ENCODE data around the gene TSC22D3.

Gene TSC22D3

GRCh38 chrX:107758231-107758766 is 17.3 kb downstream of the TSC22D3 start:
- no peak for DNase-seq

- no peak for DNase-seq
These were observed 19.9 kb downstream of the TSC22D3 start for GRCh38 chrX:107755721-107756120.

- DNase-seq, result no peak
These were observed 22.4 kb downstream of the TSC22D3 start for GRCh38 chrX:107753187-107753586.

- DNase-seq, result no peak
These were observed 22.9 kb downstream of the TSC22D3 start for GRCh38 chrX:107752714-107753113.

- DNase-seq, result no peak
These were observed 23.5 kb downstream of the TSC22D3 start for GRCh38 chrX:107752043-107752442.

DNA sequence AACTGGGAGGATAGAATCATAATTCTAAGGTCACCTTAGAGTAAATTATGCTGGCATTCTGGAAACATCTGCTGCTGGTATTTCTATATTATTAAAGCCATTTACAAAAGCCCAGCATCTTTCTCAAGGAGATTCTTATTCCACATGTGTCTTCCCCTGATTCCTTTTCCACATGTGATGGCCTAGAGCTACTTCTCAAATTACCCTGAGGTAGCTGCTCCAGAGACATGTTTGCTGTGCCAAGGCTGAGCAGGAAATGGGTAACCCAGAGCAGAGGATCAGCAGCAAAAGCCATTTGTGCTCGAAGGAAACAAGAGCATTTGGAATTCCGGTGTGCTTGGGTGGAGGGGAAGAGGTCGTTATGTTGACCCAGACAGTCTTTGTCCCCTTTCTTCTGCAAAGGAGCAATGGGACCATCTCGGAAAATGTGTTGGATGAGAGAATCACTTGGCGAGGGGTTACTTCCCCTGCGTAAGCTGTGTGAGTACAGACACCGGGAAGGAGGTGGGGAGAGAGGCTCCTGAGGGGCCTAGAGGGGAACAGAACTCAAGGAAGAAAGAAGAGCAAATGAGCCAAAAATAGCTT is 24.6 kb downstream of the TSC22D3 start:
- DNase-seq, result no peak

DNA sequence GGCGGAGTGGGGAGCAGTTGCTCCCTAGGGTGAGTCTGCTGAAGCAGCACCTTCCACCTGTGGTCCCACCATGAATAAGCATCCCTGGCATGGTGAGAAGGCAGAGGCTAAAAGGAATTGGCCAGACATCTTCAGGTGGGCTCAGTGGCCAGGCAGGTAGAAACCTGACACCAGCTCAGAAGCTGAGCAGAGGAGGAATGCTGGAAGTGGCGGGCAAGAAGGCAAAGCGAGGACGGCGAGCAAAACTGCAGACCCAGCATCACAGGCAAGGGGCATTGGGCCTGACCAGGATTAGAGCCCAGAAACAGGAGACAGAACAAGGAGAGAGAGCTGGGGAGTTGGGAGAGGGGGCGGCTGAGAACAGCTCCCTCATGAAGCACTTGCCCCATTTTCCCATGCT is 25.3 kb downstream of the TSC22D3 start:
- no peak for DNase-seq

GRCh38 chrX:107748506-107748905 is 27.1 kb downstream of the TSC22D3 start:
- DNase-seq, result no peak

DNA sequence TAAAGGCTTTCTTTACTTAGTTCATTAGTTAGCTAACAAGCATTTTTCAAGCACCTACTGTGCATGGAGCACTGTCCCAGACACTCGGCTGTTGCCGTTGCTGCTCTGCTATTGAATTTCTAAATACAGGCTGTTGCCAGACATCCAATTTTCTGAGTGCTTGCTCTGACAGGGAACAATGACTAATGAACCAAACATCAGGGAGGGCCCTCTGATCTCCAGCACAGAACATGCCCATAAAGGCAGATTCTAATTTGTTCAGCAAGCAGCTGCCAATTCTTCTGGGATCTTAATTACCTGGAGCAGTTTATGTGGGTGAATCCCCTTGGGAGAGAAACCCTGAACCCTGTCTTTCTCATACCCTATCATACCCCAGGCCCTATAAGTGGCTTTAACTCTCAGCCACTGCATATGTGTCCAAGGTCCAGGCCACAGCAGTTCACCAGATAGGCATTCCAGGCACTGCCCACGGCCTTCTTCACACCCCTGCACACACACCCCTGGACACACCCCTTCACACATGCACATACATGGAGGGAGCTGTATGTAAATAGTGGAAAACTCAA is 27.9 kb downstream of the TSC22D3 start:
- DNase-seq, result no peak

DNA sequence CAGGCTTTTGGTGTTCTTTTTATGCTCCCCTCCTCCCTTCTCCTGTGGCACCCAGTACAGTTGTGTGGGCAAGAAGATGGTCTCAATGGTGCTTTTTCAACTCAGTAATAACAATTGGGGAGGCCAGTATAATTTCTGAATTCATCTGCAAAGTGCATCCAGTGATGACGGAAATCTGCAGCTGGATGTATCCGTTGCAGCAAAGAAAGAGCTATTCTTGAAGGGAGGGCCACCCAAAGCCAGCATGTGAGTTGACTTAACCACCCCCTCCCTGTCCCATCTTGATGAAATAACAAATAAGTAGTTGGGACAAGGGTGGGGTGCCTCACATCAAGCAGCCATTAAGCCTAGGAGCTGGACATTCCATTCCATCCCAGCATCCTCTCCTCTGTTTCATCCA is 30.7 kb downstream of the TSC22D3 start:
- no peak for DNase-seq

GRCh38 chrX:107743995-107744394 is 31.6 kb downstream of the TSC22D3 start:
- no peak for DNase-seq

DNA sequence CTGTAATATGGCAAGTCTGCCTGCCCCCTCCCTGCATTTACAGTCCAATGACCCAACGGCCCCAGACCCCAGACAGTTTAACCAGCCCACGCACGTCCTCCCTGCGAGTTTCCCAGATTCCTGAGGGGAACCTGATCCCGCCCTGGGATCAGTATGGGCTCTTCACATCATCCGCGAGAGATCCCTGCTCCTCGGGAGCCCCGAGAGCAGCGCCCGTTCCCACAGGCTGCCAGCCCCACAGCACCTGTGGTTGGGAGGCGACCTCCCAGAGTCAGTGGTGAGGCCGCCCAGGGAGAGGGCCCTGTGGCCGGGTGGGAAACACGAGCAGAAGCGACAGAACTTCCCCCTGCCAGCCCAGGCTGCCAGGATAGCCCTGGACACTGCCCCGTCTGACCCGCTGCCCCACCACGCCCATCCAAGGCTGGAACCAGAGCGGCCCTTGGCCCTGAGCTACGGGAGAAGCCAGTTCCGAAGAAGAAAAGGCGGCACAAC is 32.8 kb downstream of the TSC22D3 start:
- no peak for DNase-seq

- no peak for DNase-seq
These were observed 34.2 kb downstream of the TSC22D3 start for GRCh38 chrX:107741404-107741790.

- DNase-seq, result no peak
These were observed 36.0 kb downstream of the TSC22D3 start for GRCh38 chrX:107739541-107739940.

DNA sequence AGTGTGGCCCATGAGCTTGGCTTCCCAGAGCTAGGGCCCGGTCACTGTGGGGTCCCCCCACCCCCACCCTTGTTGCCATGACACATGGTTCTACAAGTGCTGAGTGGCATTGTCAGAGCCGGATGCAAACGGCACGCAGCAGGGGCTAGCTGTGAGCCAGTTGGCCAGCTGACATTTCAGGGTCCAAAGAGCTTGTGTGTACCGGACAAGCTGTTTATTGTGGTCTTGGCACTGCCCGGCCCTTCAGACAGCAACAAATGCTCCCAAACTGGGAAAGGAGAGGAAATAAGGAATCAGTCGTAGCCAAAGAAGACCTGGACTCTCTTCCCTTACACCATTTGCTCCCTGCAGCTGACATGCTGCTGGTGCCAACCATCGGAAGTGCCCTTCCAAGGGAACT is 36.8 kb downstream of the TSC22D3 start:
- DNase-seq, result no peak

- DNase-seq, result no peak
These were observed 37.3 kb downstream of the TSC22D3 start for GRCh38 chrX:107738272-107738671.

GRCh38 chrX:107736781-107737531 is 38.6 kb downstream of the TSC22D3 start:
- no peak for DNase-seq

DNA sequence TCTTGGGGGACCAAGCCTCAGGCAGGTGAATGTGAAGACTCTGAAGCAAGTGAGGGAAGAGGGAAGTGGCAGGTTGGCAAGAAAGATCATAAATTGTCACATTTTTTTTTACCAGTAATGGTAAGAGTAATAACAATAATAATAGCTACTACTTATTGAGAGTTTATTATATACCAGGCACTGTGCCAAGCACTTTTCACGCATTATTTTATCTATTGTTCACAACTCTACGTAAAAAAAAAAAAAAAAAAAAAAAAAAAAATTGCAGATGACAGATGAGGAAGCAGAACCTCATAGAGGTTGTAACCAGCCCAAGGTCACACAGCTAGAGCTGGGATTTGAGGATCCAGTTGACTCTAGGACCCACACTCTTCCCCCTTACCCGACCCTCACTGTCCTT is 40.9 kb downstream of the TSC22D3 start:
- DNase-seq, result no peak

DNA sequence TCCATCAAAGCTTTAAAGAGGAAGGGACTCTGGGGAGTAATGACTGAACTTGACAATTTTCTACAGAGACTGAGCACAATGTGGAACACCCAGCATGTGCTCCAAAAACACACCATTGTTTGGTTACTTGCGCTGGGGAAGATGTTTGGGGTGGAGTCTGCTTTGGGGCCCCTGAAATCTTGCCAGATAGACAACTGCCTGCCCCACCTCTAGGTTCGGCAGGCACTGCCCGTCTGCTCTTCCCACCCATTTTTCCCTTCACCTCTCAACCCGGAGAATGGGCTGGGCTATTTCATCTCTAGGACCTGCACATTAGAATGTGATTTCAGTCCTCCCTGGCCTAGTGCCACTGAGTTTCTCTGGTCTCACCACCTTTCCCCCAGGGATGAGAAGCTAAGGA is 41.9 kb downstream of the TSC22D3 start:
- no peak for DNase-seq

DNA sequence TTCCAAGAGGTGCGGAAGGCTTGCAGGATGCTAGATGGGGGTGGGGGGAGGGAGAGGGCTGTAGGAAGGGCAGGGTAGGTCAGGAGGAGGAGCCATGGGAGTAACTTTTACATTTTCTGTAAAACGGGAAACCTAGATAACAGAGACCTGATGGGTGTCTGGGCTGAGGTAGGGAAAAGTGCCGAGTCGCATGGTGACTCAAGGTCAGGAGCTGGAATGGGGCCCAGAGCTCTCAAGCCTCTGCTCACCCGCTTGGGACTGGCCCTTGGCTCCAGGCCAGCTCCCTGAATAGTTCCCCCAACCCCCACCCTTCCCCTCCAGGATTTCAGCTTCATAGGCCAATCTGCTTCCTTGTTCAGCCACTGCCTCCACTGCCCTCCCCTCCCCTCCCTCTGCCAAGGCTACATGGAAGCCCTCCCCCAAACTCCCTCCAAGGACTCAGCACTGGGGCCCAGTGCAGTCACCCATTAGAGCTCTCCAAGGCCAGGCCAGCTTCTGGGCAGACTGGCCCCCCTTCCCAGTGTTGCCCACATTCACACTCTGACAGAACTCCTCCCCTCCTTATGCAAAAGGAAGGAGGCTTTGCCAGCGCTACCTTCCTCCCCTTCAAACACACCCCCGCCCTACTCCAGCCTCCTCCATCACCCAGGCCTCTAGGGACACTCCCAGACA is 43.6 kb downstream of the TSC22D3 start:
- DNase-seq, result no peak

DNA sequence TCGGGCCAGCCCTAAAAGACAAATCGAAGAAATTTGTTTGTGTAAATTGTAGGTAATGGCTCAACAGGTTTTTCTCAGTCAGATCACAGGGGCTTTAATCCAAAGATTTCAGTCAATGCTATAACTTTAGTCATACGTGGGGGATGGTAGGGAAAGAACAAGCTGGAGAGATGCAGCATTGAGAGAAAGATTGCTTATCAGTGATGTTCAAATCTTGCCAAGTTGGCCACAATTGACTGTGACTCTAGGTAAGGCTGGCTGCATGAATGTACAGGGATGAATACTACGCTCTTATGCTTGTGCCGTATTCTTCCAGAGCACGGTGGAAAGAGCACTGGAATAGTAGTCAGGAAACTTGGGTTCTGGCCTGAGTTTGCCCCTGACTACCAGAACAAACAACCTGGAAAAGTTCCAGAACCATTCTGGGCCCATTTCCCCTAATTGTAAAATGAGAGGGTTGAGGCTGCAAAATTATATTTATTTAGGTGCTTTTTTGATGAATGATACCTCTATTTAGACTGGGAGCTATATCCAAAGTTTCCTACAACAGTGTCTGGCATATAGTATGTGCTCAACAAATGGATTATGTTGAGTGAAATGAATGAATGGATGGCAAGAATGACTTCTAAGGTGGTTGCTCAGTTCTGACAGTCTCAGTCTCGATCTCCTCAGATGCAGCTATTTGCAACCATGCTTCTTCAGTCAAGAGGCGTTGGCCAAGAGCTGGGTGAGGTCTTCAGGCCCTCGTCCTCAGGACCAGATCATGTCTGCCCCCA is 44.4 kb downstream of the TSC22D3 start:
- no peak for DNase-seq

DNA sequence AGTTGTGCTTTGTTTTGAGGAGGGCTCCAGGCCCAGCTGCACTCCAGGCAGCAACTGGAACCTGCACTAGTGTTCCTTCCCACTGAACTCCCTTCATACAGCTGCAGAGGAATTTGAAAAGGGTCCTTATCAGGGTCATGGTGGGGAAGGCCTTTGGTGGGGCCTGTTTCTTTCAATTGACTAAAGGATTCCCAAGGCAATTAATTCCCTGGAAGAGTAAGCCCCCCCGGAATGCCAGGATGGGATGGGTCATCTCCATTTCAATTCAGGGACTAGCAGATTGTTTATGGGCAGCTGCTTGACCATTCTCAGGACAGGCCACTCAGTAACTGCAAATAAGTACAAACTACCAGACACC is 45.3 kb downstream of the TSC22D3 start:
- no peak for DNase-seq

All from CD4-positive, alpha-beta T cell treated with Interleukin-12 subunit alpha and Interleukin-12 subunit beta, for 1 hour (primary cell).